Testis (tissue), 3 donors: ENCODE measurements around the gene RAB11FIP5. TPM values are rescaled to one million over a fixed set of nuclear protein-coding genes. Genes with fewer than 3 reads are reported as not detected.
"Not testable (repeated sequence)": the region's sequence is repeated elsewhere in the genome, so short reads cannot be mapped to it uniquely, and the experiment has no call there.

Experiments
- DNase-seq: peaks from one replicate; pipeline ENCODE4 v3.0.0-alpha.2; 2019
- H3K27ac ChIP-seq, 2 donors: fragments of 200-600 bp; sonication (generic); one replicate each; pipeline ENCODE4 v1.5.1; 2019
- H3K27me3 ChIP-seq: fragments of 200-600 bp; sonication (generic); one replicate; pipeline ENCODE4 v1.5.1; 2019
- H3K36me3 ChIP-seq: fragments of 200-600 bp; sonication (generic); one replicate; pipeline ENCODE4 v1.5.1; 2017; ENCODE audit warnings: low read depth; ENCODE audit errors: missing control alignments
- H3K4me1 ChIP-seq: fragments of 200-600 bp; sonication (generic); one replicate; pipeline ENCODE4 v1.5.1; 2019
- H3K4me3 ChIP-seq, 2 donors: fragments of 200-600 bp; sonication (generic); one replicate each; pipeline ENCODE4 v1.5.1; 2017 to 2019
- H3K9me3 ChIP-seq: fragments of 200-600 bp; sonication (generic); one replicate; pipeline ENCODE4 v1.5.1; 2017
- POLR2A ChIP-seq: fragments of 450-650 bp; IDR thresholded peaks from one replicate; pipeline ENCODE4 v1.6.1; 2017; ENCODE audit warnings: antibody characterized with exemption, mild to moderate bottlenecking, moderate library complexity
- WGBS, 2 donors: methylation state at CpG; one replicate each; pipeline ENCODE4 v1.1.5; 2018; 5-methylcytosine and 5-hydroxymethylcytosine counted together
- intact Hi-C: fragments of 100-400 bp; cut with DNase I; formaldehyde crosslinking; loops from one replicate; pipeline ENCODE4 v1.15.1; 2023; ENCODE audit warnings: low total_unique reads
- polyA plus RNA-seq: library from polyadenylated mRNA; stranded (reverse); fragments of 350-450 nt; fragmentation: Illumina TruSeq; extraction: RNeasy Lipid Tissue Mini Kit (QIAGEN cat#74804); gene quantifications from one replicate; pipeline ENCODE4 v1.2.3, GENCODE V29; 2014; ENCODE audit warnings: low read depth, low replicate concordance; ENCODE audit not compliant: insufficient read depth
- total RNA-seq, 2 donors: library from RNA; depleted of rRNA; stranded (reverse); fragments of >200 nt; gene quantifications; one replicate each; pipeline ENCODE4 v1.2.3, GENCODE V29; 2016
- TF ChIP-seq, protein P1 (sequence below), 3 experiments: fragments of 450-650 bp in 2 of 3; fragments of 200-600 bp in 1 of 3; sonication (generic) in 1 of 3; IDR thresholded peaks; one replicate each; pipeline ENCODE4 v1.5.1; 2016 to 2019; ENCODE audit warnings: antibody characterized with exemption in 3 of 3, mild to moderate bottlenecking in 2 of 3, moderate library complexity in 1 of 3

Gene RAB11FIP5
- total and polyA plus RNA-seq, 3 donors from 2014 or later: 108 to 332 (median 168) TPM

DNA sequence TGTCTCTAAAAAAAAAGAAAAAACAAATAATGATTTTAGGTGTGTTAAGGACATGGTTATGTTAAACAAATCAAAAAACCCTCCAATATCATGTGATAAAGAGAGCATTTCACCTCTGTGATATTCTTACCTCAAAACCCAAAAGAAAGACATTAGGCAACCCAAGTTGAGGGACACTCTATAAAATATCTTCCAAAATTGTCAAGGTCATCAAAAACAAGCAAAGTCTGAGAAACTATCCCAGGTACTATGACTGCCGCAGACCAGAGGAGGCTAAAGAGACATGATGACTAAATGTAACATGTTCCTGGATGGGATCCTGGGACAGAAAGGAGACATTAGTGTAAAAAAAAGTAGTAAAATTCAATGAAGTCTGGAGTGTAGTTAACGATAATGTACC, 45.7 kb downstream of the RAB11FIP5 start:
- H3K27me3 ChIP-seq: no peaks in the 10 kb centered on the region
- no peak for DNase-seq
- intact Hi-C loops: no loop called here
- H3K4me3 ChIP-seq: no peak overlapping the region
- no peaks in the 10 kb centered on the region for H3K9me3 ChIP-seq
- H3K4me1 ChIP-seq: peaks cover 11% of the 10 kb centered on the region
- 90 to 94% methylated on average over 2 of the region's 2 CpGs for WGBS, 2 donors
- H3K27ac ChIP-seq: no peak overlapping the region
- H3K36me3 ChIP-seq: no peaks in the 10 kb centered on the region
- TF ChIP-seq, protein P1, sequence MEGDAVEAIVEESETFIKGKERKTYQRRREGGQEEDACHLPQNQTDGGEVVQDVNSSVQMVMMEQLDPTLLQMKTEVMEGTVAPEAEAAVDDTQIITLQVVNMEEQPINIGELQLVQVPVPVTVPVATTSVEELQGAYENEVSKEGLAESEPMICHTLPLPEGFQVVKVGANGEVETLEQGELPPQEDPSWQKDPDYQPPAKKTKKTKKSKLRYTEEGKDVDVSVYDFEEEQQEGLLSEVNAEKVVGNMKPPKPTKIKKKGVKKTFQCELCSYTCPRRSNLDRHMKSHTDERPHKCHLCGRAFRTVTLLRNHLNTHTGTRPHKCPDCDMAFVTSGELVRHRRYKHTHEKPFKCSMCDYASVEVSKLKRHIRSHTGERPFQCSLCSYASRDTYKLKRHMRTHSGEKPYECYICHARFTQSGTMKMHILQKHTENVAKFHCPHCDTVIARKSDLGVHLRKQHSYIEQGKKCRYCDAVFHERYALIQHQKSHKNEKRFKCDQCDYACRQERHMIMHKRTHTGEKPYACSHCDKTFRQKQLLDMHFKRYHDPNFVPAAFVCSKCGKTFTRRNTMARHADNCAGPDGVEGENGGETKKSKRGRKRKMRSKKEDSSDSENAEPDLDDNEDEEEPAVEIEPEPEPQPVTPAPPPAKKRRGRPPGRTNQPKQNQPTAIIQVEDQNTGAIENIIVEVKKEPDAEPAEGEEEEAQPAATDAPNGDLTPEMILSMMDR (IDR thresholded peaks at IDR 0.05): no peak
- no peak for TF ChIP-seq POLR2A

DNA sequence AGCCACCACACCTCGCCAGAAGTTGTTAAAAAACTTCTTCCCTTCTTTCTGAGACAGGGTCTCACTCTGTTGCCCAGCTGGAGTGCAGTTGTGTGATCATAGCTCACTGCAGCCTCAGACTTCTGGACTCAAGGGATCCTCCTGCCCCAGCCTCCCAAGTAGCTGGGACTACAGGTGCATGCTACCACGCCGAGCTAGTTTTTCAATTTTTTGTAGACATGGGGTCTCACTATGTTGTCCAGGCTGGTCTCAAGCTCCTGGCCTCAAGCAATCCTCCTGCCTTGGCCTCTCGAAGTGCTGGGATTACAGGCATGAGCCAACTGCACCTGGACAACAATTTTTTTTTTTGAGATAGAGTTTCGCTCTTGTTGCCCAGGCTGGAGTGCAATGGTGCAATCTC, 47.7 kb downstream of the RAB11FIP5 start:
- H3K27me3 ChIP-seq, H3K4me3 ChIP-seq, DNase-seq, H3K36me3 ChIP-seq, H3K9me3 ChIP-seq, intact Hi-C loops, H3K4me1 ChIP-seq, H3K27ac ChIP-seq: not testable (repeated sequence)
- WGBS, 2 donors: 91 to 96% methylated on average over 5 of the region's 5 CpGs

DNA sequence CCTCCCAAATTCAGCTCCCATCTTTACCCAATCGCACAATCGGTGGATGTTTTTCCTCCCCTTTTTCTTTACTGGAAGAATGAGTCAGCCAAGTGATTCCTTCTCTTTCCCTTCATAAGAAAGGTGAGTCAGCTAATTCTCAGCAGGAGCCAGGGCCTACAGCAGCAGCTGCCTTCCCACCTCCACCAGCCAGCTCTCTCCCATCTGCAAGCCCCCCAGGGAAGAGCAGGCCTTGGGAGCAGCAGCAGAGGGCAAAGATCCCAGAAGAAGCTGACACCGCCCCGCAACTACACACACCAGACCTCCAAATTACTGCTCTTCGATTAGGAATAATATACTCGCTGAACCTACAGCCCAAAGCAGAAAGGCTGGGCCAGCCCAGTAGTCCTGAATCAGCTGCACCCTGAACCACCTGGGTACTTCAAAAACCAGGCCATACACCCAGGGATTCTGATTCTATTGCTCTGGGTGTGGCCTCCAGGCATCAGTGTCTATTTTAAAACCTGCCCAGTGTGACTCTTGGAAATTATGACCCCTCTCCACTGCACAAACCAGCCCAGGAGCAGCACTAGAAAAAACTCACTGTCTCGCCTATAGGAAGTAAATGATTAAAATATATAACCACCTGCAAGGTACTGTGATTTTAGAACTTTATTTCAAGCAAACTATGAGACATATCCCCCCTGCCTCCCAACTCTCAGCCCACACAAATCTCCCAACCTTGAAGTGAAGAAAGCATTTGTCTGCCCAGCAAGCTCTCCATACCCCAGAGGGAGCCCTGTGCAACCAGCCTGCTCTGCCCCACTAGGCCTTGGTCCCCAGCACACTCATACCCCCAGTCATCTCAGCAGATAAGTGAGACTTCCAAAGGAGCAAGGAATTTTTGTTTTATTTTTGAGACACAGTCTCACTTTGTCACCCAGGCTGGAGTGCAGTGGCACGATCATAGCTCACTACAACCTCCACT, 48.6 kb downstream of the RAB11FIP5 start:
- no peak overlapping the region for H3K4me3 ChIP-seq
- TF ChIP-seq POLR2A: no peak
- TF ChIP-seq, protein P1 (IDR thresholded peaks at IDR 0.05): no peak
- DNase-seq: no peak
- no peaks in the 10 kb centered on the region for H3K4me1 ChIP-seq
- 80 to 90% methylated on average over 8 of the region's 8 CpGs for WGBS, 2 donors
- no peaks in the 10 kb centered on the region for H3K9me3 ChIP-seq
- no peaks in the 10 kb centered on the region for H3K36me3 ChIP-seq
- intact Hi-C loops: no loop called here
- no peaks in the 10 kb centered on the region for H3K27me3 ChIP-seq
- H3K27ac ChIP-seq: no peak overlapping the region

DNA sequence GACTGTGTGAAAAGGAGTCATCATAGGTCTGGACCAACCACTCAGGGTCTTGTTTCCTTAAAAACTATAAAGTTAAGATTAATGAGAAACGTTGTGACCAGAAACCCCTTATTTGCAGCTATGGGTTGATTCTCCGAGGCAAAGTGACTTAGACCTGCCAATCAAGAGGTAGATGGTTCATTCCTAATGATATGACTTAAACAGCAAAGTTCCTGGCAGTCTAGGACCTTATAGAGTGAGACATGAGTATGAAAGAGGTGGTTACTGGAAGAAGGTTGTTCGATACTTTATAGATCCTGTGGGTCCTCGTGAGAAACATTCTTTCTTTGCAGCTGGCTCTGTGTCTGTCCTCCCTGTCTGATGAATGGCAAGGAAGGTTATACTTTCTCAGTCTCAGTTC, 49.3 kb downstream of the RAB11FIP5 start:
- TF ChIP-seq POLR2A: no peak
- TF ChIP-seq, protein P1 (IDR thresholded peaks at IDR 0.05): no peak
- DNase-seq: no peak
- Histone ChIP-seq H3K27ac (no peak overlapping the region), H3K4me1 (no peaks in the 10 kb centered on the region), H3K9me3 (no peaks in the 10 kb centered on the region), H3K4me3 (no peak overlapping the region), H3K36me3 (no peaks in the 10 kb centered on the region), H3K27me3 (no peaks in the 10 kb centered on the region)
- intact Hi-C loops: no loop called here
- WGBS, 2 donors: 76 to 81% methylated on average over 4 of the region's 4 CpGs

DNA sequence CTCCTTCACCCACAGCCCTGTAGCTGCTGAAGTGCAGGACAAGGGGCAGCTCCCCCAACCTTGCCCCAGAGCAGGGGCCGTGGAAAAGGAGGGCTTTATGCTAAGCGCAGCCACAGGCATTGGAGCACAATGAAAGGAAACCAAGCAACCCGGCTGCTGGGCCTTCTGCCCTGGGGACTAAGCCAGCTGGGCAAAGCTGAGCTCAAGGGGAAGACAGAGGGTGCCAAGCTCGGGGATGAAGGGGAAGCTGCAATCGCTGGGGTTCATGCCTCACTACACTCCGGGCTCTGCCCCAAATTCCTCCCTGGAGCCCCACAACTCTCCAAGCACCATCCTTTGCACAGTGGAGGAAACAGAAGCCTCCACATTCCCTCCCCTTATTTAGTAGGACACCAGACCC, 53.6 kb downstream of the RAB11FIP5 start:
- no peak for TF ChIP-seq POLR2A
- TF ChIP-seq, protein P1 (IDR thresholded peaks at IDR 0.05): no peak
- Histone ChIP-seq H3K27ac (no peak overlapping the region), H3K4me1 (no peaks in the 10 kb centered on the region), H3K27me3 (no peaks in the 10 kb centered on the region), H3K9me3 (no peaks in the 10 kb centered on the region), H3K4me3 (no peak overlapping the region), H3K36me3 (no peaks in the 10 kb centered on the region)
- 86 to 95% methylated on average over 4 to 6 of the region's 6 CpGs for WGBS, 2 donors
- intact Hi-C loops: no loop called here
- DNase-seq: no peak
